A673 (cell line): ENCODE measurements around the gene SCAMP5.

Experiments used
- EZH2 ChIP-seq: fragments of 200-600 bp; sonication (generic); IDR thresholded peaks from 2 replicates; pipeline ENCODE4 v1.6.1; 2017; ENCODE audit warnings: borderline replicate concordance, low read depth, mild to moderate bottlenecking, mixed read lengths, antibody characterized with exemption, low read length; ENCODE audit not compliant: poor library complexity, severe bottlenecking
- TF ChIP-seq, protein P1 (sequence below): fragments of 300-800, 200-600 bp; sonication (generic); conservative IDR thresholded peaks from 2 replicates; pipeline ENCODE4 v1.5.1; 2017; ENCODE audit warnings: low read depth, mild to moderate bottlenecking, antibody characterized with exemption, low read length, moderate library complexity, mixed read lengths

DNA sequence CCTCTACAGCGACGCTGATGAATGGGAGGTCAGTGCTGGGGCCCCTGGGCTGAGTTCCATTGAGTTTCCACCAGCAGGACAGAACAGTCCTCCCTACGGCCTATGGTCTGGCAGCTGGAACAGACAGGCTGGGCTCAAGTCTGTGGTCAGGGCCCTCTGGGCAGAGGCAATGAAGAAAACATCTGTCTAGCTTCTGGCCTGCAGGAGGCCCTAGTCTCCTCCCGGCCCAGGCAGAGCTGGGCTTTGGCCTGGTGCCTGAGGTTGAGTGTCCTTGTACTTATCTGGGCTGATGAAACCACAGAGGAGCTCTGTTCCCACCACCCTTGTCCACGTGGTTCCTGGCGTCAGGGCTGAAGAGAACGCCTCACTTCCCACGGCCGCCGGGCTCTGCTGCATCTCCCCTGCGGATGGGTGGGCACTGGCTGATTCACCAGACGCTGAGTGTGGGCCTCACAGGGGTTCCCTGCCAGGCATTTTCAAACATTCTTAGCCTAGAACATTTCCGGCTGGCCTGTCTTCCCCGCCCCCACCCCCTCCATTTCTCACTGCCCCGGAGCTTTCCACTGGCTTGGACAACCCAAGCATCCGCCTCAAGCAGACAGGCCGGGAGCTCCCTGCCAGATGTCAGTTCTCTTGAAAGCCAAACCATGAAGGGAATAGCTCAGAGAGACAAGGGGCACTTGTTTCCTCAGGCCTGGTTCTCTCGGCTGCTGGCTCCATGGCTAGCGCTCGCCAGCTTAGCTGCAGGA is 48.3 kb downstream of the SCAMP5 start:
- TF ChIP-seq EZH2 = no peak
- TF ChIP-seq, protein P1, sequence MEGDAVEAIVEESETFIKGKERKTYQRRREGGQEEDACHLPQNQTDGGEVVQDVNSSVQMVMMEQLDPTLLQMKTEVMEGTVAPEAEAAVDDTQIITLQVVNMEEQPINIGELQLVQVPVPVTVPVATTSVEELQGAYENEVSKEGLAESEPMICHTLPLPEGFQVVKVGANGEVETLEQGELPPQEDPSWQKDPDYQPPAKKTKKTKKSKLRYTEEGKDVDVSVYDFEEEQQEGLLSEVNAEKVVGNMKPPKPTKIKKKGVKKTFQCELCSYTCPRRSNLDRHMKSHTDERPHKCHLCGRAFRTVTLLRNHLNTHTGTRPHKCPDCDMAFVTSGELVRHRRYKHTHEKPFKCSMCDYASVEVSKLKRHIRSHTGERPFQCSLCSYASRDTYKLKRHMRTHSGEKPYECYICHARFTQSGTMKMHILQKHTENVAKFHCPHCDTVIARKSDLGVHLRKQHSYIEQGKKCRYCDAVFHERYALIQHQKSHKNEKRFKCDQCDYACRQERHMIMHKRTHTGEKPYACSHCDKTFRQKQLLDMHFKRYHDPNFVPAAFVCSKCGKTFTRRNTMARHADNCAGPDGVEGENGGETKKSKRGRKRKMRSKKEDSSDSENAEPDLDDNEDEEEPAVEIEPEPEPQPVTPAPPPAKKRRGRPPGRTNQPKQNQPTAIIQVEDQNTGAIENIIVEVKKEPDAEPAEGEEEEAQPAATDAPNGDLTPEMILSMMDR = no peak
